GM12874 (cell line): Measurements from ENCODE around the gene HASPIN.

Experiments used
- CTCF ChIP-seq: IDR thresholded peaks from 2 replicates; pipeline ENCODE4 v1.5.1; 2011; ENCODE audit warnings: low read depth, mild to moderate bottlenecking, control low read depth, low read length, moderate library complexity; ENCODE audit not compliant: insufficient read depth

HASPIN gene

GRCh38 chr17:3723556-3724377, at the start of gene HASPIN:
Gene HASPIN, plus strand, starts transcription at chr17:3723903. Its CDS starts 33 bp downstream, at chr17:3723936.
- TF ChIP-seq CTCF: peak; percentile 22; the same call in 1 of the 2 replicates

DNA sequence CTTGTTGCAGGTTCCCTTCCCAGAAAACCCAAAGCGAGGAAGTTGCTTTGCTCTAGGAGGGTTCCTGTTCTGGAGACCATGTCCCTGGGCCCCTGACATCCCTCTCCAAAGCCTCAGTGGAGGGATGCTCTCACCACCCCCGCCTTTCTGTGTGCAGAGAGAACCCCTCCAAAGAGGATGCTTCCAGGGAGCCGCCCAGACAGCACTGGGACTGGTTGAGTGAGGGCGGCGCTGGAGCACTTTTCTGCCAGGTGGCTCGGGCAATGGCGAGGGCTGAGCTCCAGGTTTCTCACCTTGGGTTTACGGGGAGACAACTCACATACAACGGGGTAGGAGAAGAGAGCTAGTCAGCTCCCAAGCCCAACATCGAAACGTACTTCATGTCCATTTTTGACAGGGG, 47.8 kb upstream of the HASPIN start:
- no peak for TF ChIP-seq CTCF

GRCh38 chr17:3678095-3678820, 45.4 kb upstream of the HASPIN start:
- no peak for TF ChIP-seq CTCF

- TF ChIP-seq CTCF: no peak
These were observed 44.7 kb upstream of the HASPIN start for GRCh38 chr17:3678821-3679530.

DNA sequence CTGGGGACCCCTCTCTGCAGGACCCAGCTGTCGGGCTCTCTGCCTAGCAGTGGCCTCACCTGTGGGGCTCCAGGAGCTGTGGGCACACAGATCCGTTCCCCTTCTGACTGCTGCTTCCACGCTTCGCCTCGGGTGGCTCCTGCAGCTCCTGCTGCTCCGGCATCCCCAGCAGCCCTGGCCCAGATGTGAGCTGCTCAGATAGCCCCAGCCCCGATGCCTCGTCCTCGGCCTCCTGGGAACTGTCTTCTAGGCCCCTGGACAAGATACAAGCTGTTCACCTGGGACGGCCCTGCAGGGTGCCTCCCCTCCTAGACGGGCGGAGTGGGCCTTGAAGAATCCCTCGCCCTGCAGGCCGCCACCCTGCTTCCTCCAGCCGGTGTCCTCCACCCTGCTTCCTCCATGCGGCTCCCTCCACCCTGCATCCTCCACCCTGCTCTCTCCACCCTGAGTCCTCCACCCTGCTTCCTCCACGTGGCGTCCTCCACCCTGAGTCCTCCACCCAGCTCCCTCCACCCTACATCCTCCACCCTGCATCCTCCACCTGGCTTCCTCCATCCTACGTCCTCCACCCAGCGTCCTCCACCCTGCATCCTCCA, 44.1 kb upstream of the HASPIN start:
- TF ChIP-seq CTCF: no peak

GRCh38 chr17:3681057-3681456, 42.6 kb upstream of the HASPIN start:
- no peak for TF ChIP-seq CTCF

- no peak for TF ChIP-seq CTCF
These were observed 42.1 kb upstream of the HASPIN start for GRCh38 chr17:3681565-3681964.
